ENCODE measurements around the gene PSEN2.
"Not testable (repeated sequence)": the region's sequence is repeated elsewhere in the genome, so short reads cannot be mapped to it uniquely, and the experiment has no call there.

Gene PSEN2

DNA sequence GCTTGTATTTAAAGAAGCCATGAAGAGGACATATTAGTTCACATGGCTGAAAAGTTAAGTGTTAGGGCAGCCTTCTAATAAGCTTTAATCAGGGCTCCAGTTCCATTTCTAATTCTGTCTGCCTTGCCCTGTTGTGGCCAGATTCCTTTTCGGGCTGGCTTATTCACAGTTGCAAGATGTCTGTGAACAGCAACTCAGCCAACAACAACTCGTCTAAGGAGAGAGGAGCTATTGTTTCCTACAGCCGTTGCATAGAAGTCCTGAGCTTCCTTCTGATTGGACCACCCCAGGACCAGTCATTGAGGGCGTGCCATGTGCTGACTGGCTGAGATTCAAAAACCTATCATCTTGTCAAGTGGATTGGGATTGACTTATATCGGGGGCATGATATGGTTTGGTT lies 51.1 kb downstream of the PSEN2 start:
- no peak for DNase-seq

GRCh38 chr1:226929260-226930111 lies 59.1 kb downstream of the PSEN2 start:
- not testable (repeated sequence) for DNase-seq

DNA sequence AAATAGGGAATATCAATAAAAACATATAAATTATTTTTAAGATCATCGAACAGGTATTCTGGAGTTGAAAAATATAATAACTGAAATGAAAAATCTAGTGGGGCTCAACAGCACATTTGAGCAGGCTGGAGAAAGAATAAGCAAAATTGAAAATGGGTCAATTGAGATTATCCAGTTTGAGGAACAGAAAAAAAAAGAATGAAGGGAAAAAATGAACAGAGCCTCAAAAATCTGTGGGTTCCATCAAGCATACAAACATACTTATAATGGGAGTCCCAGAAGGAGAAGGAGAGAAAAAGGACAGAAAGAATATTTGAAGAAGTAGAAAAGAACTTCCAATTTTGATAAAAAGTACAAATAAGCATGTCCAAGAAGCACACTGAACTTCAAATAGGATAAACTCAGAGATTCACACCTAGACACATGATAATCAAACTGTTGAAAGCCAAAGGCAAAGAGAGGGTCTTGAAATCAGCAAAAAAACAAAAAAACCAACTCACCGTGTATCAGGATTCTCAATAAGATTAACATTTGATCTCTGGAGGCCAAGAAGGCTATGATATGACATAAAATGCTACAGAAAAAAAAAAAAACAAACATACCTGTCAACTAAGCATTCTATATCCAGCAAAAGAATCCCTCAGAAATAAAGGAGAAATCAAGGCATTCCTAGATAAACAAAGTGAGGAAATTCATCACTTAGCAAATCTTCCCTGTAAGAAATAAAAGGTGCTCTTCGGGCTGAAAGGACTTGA lies 64.2 kb downstream of the PSEN2 start:
- no peak for DNase-seq

DNA sequence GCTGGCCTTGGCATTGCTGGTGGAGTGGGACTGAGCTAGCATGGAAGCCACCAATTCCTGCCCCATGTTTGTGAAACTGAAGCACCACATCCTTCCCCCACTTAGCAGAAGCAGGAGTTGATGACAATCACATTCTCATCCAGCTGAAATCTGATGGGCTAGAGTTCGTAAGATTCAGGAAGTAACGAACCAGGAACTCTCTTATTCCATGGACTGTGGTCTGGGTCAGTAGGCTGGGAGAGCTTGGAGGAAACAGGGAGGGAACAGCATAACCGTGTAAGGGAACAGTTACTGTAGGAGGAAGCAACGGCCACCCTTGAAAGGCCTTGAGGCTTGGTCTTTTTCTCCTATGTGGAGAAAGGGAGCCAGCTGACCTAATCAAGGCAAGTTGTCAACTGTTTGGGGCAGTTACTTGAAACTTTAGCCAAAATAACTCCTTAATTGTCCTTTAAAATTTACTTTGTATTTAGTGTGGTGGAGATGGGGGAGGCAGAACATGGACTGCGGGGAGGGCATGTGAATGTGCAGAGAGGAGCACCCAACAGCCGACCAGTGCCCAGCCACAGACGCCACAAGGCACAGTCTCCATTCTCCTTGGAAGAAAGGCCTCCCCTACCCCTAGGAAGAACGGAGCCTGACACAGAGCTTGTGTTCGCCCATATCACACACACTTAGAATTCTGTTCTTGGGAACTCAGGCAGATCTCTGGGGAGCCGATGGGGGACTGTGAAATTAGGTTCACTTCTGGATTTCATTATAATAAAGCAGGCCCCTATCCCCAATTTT lies 67.7 kb downstream of the PSEN2 start:
- no peak for DNase-seq

- no peak for DNase-seq
Observed at GRCh38 chr1:226938903-226939437, 68.6 kb downstream of the PSEN2 start.

- peak; percentile 66 for DNase-seq
Observed at GRCh38 chr1:226939438-226940028, 69.1 kb downstream of the PSEN2 start.

DNA sequence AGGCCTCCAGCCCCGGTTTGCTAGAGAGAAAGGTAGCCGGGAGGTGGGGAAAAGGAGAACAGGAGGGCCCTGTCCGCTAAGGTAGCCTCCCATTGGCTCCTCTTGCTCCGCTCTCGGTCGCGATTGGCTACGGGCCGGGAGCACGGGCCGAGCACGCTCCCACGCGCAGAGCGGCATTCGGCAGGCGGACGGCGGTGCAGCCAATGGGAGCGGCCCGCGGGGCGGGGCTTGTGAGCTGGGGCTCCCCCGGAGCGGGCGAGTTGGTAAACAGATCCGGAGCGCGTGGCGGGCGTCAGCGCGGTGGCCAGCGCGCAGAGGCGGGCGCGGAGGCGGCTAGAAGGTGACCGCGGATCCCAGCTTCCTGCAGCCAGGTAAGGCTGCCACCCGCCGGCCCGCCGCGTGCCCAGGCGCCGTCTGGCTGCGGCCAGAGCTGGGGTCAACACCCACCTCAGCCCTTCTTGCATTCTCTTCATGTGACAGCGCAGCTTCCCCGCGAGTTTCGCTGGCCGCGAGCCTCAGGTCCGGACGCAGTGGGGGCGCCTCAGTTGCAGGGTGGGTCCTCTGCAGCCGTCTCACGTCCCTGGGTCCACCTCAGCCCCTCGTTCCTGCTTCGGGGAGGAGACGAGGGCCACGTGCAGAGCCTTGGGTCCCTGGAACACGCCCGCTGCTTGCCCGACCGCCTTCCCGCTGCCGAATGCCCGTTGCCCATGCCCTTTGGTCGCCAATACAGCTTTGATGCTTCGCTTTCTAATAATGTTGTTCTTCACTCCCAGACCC lies 69.8 kb downstream of the PSEN2 start, which contains the start of gene COQ8A:
Gene COQ8A (plus strand): TSS at position 266 of the 777 bp plus-strand sequence. CDS start 21,092 bp downstream, outside the sequence.
- DNase-seq, result peak; percentile 99

DNA sequence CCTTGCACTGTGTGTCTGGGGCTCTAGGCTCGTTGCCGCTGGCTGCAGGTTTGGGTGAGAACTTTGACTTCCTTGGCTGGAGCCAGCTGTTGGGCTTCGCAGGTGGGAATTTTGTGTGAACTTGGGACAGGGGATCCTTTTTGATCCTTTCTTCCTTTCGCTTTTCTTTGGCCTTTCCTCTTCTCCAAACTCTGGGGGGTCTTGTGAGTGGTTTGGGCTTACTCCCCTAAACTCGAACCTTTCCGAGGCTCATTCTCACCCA lies 70.3 kb downstream of the PSEN2 start:
- no peak for DNase-seq

GRCh38 chr1:226942392-226942791 lies 72.0 kb downstream of the PSEN2 start:
- DNase-seq, result no peak

DNA sequence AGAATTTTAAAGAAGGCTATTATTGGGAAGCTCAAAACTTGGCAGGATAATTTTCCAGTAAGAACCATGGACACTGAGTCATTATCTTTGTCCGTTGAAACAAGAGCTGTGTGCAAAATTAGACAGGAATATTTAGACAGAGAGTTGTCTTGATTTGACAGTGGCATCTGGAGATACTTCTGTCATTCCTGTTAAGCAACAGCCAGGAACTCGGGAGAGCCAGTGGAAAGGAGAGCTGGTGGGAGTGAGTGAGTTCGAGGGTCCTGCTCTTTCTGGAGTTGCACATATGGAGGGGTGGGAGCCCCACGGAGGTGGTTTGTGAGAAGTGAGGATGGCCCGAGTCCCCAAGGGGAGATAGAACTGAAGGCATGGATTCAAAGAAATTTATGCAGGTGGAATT lies 72.7 kb downstream of the PSEN2 start:
- no peak for DNase-seq

DNA sequence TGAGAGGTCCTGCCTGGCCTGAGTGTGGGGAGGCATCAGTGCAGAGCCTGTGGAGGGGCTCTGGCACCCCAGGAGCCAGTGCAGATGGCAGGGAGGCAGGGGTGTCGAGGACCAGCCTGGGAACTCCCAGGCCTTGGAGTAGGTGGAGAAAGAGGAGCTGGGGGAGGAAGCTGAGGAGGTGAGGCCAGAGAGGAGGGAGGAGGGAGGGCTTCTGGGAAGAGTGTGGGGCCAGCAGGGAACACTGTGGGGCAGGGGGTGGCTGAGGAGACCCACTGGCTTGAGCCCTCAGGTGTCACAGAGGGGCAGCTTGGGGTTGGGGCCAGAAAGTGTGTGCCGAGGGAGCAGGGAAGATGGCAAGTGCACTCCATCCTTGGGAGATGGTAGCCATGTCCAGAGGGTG lies 73.5 kb downstream of the PSEN2 start:
- no peak for DNase-seq

GRCh38 chr1:226945106-226945857 lies 74.9 kb downstream of the PSEN2 start:
- DNase-seq, result no peak

Measured in CD4-positive, alpha-beta T cell treated with Interferon gamma for 1 hour (primary cell).